Stimulated activated naive CD8-positive, alpha-beta T cell treated with anti-CD3 and anti-CD28 coated beads, Interleukin-15, Interleukin-2, amounts not matched to agents 100 U/mL and 50 U/mL, for 24 hours (primary cell): ENCODE results near the gene PIM3.
"Not testable (repeated sequence)": the region's sequence is repeated elsewhere in the genome, so short reads cannot be mapped to it uniquely, and the experiment has no call there.

ENCODE experiments used
- ATAC-seq: fragments of 150-1000 bp; cut with Tn5 transposase; one replicate; pipeline ENCODE4 v1.10.0; 2021
- DNase-seq: peaks from one replicate; pipeline ENCODE4 v3.0.0; 2021

PIM3 gene

DNA sequence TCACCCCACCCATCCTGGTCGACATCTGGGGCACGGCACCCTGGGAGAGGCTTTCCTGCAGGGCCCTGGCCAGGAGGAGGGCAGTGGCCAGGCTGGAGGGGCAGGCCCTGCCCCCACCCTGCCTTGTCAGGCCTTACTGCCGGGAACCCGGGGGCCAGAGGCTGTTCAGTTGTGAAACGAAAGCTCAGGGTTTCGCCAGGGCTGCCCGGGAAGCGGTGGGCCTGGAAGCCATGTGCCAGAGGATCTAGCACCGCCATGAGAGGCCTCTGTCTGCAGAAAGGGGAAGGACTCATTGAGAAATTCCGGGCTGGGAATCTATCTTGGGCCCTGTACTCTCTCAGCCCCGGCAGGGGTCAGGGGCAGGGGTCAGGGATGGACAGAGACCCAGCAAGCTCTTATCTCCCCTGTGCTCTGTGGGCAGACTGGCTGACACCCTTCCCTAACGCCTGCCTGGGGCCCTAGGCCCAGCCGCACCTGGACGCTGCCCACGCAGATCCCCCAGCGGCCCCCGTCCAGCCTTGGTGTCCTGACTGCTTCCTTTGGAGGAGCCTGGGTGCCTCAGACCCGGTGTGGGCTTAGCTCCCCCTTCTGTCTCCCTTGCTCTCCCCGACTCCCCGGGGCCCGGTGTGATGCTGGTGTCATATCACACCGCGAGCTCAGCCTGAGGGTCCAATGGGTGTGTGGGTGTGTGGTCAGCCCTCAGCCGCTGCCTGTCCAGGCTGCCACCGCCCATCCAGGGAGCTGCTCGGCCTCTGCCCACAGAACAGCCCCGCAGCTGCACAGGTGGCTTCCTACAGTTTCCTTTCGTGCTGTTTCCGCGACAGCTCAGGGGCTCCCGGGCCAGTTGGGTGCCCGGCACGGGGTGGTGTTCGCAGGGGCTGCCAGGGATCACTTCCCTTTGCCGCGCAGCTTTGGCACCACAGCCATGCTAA, 6.5 kb downstream of the PIM3 start:
- DNase-seq (peak; percentile 42), ATAC-seq (no peak)

DNA sequence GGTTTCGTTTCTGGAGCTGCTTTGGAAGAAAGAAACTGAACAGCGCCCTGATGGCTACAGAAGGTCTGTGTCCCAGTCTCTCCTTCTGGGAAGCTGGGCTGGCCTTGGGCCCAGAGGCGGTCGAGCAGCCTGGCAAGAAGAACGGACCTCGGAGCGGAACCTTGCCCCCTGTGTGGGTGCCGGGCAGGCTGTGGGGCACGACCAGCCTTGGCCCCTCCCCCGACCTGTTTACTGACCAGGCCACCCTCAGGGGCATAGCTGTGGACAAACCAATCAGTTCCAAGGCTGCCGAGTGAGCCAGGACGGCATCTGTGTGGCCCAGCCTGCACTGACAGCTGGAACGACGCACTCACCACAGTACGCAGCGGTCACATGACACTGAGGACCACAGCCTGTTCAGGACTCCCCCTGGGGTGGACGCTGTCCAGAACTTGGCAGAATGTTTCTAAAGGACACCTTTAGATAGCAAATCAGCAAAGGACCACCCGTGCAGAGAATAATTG, 7.2 kb downstream of the PIM3 start:
- ATAC-seq: no peak
- peak; percentile 13 for DNase-seq

DNA sequence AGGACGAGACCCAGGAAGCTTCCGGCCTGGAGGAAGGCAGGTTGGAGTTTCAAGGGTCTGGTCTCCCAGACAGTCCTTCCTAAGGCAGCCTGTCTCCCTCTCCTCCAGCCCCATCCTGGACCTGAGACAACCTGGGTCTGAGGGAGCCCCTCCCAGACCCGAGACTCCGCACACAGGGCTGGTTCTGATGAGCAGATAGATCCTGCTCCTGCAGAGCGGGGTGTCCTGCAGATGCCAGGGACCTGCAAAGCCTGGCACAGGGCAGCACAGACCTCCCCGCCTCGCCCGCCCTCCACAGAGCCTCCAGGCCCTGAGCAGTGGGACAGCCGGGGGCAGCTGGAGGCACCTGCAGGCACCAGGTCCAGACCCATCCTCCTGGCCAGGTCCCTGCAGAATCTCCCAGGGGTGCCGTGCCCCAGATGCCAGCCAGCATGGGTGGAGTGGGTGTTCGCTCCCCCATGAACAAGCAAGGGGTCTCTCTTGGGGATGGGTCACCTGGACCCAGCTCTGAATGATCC, 7.8 kb downstream of the PIM3 start:
- ATAC-seq (no peak), DNase-seq (peak; percentile 29)

DNA sequence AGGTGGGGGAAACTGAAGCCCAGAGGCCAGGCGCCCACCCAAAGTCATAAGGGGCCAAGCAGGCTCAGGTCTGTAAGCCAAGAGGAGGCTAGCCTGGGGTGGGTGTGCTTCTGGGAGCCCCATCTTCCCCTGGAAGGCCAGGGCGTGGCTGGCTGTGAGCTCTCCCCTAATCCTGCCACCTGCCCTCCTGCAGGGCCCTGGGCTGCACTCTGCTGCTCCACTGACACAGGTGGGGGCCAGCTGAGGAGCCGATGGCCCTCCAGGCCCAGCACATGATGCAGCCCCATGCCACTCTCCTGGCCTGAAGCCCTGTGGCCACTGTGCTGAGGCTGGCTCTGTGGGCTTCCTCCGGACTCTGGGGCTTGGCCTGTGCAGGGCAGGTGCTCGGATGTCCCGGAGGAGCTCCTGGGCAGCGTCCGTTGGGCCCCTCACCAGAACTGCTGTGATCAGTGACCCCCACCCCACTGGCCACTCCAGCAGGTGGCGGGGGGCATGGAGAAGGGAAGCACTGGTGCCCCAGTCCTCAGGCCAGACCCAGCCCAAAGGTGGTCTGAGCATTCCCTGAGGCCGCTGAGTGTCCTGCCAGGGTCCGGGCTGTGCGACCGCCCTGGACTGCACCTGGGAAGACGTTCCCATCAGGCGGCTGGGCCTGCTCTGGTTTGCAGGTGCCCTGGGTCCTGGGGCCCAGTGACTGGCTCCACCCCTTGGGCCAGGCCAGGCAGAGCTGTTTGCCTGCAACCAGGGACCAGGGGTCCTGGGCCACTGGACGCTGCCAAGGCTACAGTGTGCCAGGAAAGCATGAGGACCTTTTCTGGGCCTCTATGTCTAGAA, 8.5 kb downstream of the PIM3 start:
- DNase-seq (peak; percentile 18), ATAC-seq (no peak)

GRCh38 chr22:49969751-49970527, 9.4 kb downstream of the PIM3 start:
- no peak for ATAC-seq
- peak; percentile 17 for DNase-seq

DNA sequence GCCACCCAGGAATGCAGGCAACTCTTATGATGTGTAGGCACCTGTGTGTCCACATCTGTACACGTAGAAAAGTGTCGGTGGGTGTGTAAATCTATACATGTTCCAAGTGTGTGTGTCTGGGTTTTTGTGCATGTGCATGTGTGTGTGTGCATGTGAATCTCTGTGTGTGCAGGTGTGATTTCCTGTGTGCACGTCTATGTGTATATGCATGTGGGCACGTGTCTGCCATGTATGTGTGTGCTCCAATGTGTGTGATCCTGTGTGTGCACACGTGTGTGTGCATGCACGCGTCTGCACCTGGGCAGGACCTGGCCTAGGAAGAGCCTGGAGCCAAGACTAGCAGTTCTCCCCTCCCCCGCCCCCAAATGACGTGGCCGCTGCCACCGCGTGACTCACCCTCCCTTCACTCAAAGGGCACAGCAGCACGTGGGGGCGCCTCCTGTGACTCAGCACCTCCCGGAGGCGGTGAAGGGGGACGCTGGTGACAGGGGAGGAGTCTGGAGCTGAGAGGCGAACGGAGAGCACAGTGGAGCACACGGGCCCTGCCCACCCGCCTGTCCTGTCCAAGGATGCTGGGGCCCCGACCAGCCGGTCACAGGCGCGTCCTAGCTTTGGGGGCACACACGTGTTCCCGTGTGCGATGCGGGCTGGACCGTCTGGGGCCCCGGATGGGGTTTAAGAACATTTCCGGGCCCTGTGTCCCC, 10.1 kb downstream of the PIM3 start:
- ATAC-seq (peak; percentile 86), DNase-seq (peak; percentile 97)

DNA sequence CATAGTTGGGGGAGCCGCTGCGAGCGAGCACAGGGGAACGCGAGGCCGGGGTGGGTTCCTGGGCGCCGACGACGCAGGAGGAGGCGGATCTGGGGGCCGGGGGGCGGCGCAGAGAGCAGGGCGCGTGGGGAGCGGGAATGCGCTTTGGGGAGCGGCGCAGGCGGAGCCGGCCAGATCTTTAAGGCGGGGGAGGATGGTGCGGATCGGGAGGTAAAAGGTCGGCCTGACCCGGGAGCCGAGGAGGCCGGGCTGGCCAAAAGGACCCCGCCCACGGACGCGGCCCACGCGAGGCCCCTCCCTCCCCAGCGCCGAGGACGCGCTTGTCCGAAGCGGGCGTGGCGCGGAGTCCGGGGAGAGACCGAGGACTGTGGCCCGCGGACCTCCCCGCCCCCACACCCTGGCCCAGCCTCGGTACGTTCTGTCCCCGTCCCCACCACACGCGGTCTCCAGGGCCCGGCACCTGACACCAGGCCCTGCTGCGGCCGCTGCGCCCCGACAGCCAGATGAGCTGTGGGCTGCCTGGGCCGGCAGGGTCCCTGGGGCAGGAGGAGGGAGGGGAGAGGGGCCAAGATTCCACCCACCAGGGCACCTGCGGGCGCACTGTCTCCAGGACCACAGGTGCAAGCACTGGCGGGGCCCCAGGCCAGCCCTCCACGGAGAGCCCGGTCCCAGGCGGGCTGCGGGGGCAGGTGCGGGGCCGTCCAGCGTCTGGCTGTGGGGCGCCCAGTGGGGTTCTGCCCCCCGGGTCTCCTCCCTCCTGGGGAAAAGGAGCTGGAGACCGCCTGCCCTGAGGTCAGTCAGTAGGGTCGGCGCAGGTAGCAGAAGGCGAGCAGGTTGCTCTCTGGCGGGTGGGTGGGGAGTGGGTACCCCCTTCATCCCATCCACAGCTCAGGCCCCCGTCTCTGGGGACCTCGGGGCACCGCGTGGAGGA, 10.9 kb downstream of the PIM3 start:
- peak; percentile 86 for DNase-seq
- ATAC-seq: peak; percentile 0

GRCh38 chr22:49972163-49973017, 11.8 kb downstream of the PIM3 start:
- ATAC-seq (no peak), DNase-seq (peak; percentile 38)

GRCh38 chr22:49973018-49973961, 12.7 kb downstream of the PIM3 start:
- DNase-seq (peak; percentile 2), ATAC-seq (no peak)

- DNase-seq: peak; percentile 77
- ATAC-seq: peak; percentile 69
Observed at GRCh38 chr22:49975543-49976389, 15.2 kb downstream of the PIM3 start.

- DNase-seq: peak; percentile 63
Observed at GRCh38 chr22:49976439-49977175, 16.0 kb downstream of the PIM3 start.

DNA sequence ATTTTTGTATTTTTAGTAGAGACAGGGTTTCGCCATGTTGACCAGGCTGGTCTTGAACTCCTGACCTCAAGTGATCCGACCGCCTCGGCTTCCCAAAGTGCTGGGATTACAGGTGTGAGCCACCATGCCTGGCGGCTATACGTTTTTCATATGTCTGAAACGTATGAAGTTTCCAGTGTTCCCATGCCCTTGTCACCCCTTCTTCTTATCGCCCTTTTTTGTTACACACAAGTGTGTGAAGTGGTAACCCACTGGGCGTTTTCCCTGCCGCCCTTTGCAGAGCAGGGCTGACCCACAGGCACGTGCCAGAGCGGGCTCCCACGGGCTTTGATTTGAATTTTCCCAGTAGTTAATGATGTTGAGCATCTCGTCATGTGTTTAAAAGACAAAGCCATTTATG, 17.0 kb downstream of the PIM3 start:
- no peak for DNase-seq

More at GRCh38 chr22:49976439-49977175, 16.0 kb downstream of the PIM3 start:
- ATAC-seq: peak; percentile 65

GRCh38 chr22:49979587-49980264, 19.2 kb downstream of the PIM3 start:
- DNase-seq (peak; percentile 55), ATAC-seq (peak; percentile 29)

More for the DNA sequence above, 17.0 kb downstream of the PIM3 start:
- no peak for ATAC-seq

GRCh38 chr22:49981799-49982198, 21.2 kb downstream of the PIM3 start:
- ATAC-seq, DNase-seq: not testable (repeated sequence)
